Subcutaneous adipose tissue (tissue), 4 donors: ENCODE results near the gene MAPT. TPM values are rescaled to one million over a fixed set of nuclear protein-coding genes. Genes with fewer than 3 reads are reported as not detected.

Experiments
- total RNA-seq, 4 donors: library from RNA; depleted of rRNA; stranded (reverse); fragments of >200 nt; gene quantifications; one replicate each; pipeline ENCODE4 v1.1.0, GENCODE V29; 2016
- TF ChIP-seq, protein P1 (sequence below): fragments of 450-650 bp; IDR thresholded peaks from one replicate; pipeline ENCODE4 v1.5.1; 2016; ENCODE audit warnings: low read depth, mild to moderate bottlenecking, control low read depth, antibody characterized with exemption, moderate library complexity

The MAPT gene
- total RNA-seq, 4 donors from 2014 or later: 5.3 to 21.3 (median 9.4) TPM

DNA sequence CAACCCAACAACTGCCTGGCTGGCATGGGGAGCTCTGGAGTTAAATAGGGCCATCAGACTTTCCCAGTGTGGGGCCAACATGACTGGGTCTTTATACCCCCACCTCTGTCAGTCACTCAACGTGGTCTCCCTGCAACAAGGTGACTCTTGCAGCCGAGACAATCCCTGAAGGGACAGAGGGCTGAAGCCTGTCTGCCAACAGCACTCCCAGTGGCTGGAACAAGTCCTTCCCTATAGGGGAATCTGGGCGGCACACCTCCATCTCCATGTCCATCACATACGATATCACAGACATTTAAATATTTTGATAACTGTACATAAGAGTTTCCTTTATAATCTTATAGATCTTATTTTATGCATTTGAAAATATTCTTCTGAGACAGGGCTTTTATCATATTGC is 4.8 kb upstream of the MAPT start:
- TF ChIP-seq, protein P1, sequence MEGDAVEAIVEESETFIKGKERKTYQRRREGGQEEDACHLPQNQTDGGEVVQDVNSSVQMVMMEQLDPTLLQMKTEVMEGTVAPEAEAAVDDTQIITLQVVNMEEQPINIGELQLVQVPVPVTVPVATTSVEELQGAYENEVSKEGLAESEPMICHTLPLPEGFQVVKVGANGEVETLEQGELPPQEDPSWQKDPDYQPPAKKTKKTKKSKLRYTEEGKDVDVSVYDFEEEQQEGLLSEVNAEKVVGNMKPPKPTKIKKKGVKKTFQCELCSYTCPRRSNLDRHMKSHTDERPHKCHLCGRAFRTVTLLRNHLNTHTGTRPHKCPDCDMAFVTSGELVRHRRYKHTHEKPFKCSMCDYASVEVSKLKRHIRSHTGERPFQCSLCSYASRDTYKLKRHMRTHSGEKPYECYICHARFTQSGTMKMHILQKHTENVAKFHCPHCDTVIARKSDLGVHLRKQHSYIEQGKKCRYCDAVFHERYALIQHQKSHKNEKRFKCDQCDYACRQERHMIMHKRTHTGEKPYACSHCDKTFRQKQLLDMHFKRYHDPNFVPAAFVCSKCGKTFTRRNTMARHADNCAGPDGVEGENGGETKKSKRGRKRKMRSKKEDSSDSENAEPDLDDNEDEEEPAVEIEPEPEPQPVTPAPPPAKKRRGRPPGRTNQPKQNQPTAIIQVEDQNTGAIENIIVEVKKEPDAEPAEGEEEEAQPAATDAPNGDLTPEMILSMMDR: no peak

DNA sequence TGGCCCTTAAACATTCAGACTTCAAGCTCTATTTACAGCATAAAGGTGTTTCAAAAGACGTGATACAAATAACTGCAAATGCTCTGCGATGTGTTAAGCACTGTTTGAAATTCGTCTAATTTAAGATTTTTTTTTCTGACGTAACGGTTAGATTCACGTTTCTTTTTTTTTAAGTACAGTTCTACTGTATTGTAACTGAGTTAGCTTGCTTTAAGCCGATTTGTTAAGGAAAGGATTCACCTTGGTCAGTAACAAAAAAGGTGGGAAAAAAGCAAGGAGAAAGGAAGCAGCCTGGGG is 681 bp upstream of the MAPT start:
- TF ChIP-seq, protein P1: no peak

DNA sequence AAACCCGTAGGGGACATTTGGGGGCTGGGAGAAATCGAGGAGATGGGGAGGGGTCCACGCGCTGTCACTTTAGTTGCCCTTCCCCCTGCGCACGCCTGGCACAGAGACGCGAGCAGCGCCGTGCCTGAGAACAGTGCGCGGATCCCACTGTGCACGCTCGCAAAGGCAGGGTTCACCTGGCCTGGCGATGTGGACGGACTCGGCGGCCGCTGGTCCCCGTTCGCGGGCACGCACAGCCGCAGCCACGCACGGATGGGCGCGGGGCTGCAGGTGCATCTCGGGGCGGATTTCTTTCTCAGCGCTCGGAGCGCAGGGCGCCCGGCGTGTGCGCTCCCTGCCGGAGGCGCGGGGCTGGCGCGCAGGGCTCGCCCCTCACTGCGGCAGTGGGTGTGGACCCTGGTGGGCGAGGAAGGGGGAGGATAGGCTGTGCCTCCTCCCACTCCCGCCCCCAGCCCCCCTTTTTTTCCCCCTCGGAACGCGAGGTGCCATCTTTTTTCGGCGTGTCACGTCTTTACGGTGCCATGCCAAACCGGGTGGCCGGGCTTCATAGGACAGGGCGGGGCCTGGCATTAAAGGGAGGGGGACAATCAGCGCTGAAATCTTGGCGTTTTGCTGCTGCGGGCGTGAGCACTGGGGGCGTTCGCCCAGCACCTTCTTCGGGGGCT is 1.1 kb downstream of the MAPT start:
- TF ChIP-seq, protein P1: no peak

DNA sequence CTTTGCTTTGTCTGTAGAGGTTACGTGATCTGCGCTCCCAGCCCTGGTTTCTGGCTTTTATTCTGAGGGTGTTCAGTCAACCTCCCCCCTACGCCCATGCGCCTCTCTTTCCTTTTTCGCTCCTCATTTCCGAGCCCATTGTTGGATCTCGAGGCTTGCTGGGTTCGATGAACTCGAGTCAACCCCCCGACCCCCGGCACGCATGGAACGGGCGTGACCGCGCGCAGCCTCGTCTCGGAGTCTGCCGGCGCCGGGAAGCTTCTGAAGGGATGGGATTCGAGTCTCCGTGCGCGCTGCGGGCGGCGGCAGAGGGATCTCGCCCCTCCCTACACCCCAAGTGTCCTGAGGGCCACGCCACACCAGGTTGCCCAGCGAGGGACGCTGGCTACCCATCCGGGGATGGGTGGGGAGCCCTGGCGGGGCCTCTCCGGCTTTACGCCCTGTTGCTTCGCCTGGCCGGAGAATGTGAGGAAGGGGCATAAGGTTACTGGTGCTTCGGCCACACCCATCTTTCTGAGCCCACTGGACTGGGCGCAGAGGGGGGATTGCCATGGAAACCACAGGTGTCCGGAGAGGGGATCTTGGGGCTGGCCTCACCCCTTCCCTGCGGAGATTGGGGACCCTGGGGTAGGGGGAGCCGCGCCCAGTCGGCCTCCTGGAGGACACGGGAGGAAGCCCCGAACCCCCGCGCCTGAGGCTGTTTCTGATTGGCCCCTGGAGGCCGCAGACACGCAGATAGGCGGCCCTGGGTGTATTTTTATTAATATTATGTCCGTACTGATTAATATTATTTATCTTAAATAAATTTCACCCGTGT is 1.8 kb downstream of the MAPT start:
- TF ChIP-seq, protein P1: no peak

DNA sequence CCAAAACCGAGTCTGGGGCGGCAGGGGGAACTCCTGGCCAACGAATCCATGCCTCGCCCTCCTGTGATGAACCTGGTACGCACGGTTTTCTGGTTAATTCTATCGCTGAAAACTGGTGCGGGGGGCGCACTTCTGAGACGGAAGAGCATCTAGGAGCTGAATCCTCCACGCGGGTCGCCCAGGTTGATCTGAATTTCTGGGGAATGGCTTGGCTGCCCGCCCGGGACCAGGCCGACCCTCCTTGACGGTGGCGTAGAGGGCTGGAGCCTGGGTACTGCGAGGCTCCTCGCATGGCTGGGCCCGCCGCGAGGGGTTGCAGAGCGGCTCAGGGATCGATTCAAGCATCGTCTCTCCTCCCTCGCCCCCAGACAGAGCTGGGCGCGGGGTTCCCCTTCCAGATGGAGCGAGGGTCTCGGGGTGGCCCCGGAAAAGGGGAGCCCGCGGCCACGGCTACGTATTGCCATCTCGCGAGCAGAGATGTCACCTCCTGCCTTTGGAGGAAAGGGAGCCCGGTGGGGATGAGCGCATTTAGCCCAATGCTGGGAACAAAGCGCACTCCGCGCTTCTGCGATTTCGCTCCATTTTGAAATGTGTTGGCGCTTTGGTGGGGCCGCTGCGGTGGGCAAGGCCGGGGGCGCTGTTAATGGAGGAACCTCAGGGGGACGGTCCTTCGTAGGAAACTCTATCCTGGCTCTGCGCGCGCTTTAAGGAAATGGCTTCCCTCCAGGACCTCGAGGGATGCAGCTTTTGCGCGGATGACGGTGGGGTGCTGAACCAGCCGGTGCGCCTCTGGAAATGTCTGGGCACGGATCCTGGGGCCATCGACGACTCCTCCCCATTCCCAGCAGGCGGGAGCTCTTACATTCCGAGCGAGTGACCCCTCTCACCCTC is 2.7 kb downstream of the MAPT start:
- TF ChIP-seq, protein P1: no peak

DNA sequence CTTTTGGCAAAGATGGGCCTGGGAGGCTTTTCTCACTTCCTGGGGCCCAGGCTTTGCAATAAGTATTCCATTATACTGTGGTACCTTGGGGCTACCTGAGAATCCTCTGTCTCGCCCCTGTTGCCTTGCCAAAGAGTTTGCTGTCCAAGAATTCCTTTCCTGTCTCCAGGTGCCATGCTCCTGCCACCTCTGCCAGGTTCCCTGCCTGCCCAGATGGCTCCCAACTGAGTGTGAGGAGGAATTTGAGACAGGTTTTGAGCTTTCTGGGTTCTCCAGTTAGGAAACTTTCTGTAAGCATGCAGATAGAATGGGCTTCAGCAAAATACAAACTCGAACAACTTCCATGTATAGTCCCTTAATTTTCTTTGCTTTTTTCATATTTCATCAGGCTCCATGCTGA is 5.8 kb downstream of the MAPT start:
- TF ChIP-seq, protein P1: no peak
